ENCODE data around the gene FOXJ3. TPM values are rescaled to one million over a fixed set of nuclear protein-coding genes. Genes with fewer than 3 reads are reported as not detected.

Gene FOXJ3
- total and polyA plus RNA-seq, 2 donors (not counting 1 experiment from before 2014, with no cell fraction given) = 15.4 to 76.4 TPM

DNA sequence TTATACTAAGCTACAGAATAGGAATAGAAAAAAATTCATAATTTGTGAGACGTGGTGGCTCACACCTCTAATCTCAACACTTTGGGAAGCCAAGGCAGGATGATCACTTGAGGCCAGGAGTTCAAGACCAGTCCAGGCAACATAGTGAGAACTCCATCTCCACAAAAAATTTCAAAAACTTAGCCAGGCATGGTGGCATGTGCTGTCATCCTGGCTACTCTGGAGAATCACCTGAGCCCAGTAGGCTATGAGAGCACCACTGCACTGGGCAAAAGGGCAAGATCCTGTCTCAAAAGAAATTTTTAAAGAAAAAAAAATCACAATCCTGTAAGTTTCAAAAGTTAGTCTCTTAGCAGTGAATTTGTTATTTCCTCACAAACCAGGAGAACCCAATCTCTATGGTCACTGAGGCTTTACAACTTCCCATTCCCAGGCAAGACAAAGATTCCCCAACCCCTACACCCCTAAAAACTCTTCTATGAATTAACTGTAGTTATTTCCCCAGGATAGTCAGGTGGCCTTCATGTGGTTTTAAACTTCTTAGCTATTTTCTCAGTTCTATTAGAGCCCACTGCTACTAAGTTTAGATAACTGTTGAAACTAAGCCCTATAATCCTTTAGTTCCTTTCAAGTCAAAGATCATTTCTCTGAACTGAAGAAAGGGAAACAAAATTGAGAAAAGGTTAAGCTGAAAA, 74.5 kb downstream of the FOXJ3 start:
- H2AFZ ChIP-seq (ENCODE audit: insufficient read depth, low read depth, low read length, poor library complexity, severe bottlenecking) = no peak overlapping the region
- H4K20me1 ChIP-seq (ENCODE audit: control insufficient read depth, insufficient read depth, low read length, poor library complexity, severe bottlenecking) = peaks cover 5% of the 10 kb centered on the region
- intact Hi-C loops (cut with micrococcal nuclease) = no loop called here
- no peaks in the 10 kb centered on the region for H3K9me3 Mint-ChIP-seq (ENCODE audit: insufficient read depth)
- TF ChIP-seq, protein P1, sequence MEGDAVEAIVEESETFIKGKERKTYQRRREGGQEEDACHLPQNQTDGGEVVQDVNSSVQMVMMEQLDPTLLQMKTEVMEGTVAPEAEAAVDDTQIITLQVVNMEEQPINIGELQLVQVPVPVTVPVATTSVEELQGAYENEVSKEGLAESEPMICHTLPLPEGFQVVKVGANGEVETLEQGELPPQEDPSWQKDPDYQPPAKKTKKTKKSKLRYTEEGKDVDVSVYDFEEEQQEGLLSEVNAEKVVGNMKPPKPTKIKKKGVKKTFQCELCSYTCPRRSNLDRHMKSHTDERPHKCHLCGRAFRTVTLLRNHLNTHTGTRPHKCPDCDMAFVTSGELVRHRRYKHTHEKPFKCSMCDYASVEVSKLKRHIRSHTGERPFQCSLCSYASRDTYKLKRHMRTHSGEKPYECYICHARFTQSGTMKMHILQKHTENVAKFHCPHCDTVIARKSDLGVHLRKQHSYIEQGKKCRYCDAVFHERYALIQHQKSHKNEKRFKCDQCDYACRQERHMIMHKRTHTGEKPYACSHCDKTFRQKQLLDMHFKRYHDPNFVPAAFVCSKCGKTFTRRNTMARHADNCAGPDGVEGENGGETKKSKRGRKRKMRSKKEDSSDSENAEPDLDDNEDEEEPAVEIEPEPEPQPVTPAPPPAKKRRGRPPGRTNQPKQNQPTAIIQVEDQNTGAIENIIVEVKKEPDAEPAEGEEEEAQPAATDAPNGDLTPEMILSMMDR (IDR thresholded peaks at IDR 0.05) = no peak
- no peak for TF ChIP-seq EZH2 (IDR thresholded peaks at IDR 0.05; ENCODE audit: borderline replicate concordance, insufficient read depth, low read depth, low read length, poor library complexity, severe bottlenecking)
- no peak overlapping the region for H3K27ac ChIP-seq (ENCODE audit: low read length in 2 of 2)
- ChIA-PET POLR2A (no interaction called here), CTCF (no interaction called here)
- peaks cover 2 to 23% of the 10 kb centered on the region in 2 experiments for H3K36me3 ChIP-seq (replicated peaks in 1 of 2; ENCODE audit: control extremely low read depth in 1 of 2, control insufficient read depth in 1 of 2, extremely low read depth in 1 of 2, insufficient read depth in 2 of 2, low read length in 1 of 2)
- H3K27me3 ChIP-seq (replicated peaks in 1 of 4; ENCODE audit: control extremely low read depth in 1 of 4, control insufficient read depth in 3 of 4, insufficient read depth in 4 of 4, low read length in 3 of 4) = no peaks in the 10 kb centered on the region
- peaks cover 62% of the 10 kb centered on the region for H3K79me2 ChIP-seq (ENCODE audit: control insufficient read depth, insufficient read depth, low read length)
- no peak overlapping the region for H3K4me3 ChIP-seq (ENCODE audit: control extremely low read depth in 1 of 5, extremely low read depth in 1 of 5, insufficient read depth in 1 of 5, low read depth in 2 of 5, low read length in 4 of 5)
- H3K4me3 Mint-ChIP-seq = no peak overlapping the region
- H3K4me1 ChIP-seq (ENCODE audit: control insufficient read depth in 2 of 2, insufficient read depth in 2 of 2, low read length in 2 of 2) = peaks cover 0 to 12% of the 10 kb centered on the region in 2 donors
- no peak overlapping the region for H3K4me2 ChIP-seq (replicated peaks; ENCODE audit: low read depth, low read length, poor library complexity, severe bottlenecking)
- H3K9ac ChIP-seq (ENCODE audit: low read length) = no peak overlapping the region
- H3K9me3 ChIP-seq (ENCODE audit: control extremely low read depth in 1 of 3, control insufficient read depth in 2 of 3, insufficient read depth in 1 of 3, low read length in 2 of 3) = no peaks in the 10 kb centered on the region
- ATAC-seq (ENCODE audit: low read depth) = no peak
- H3K4me1 Mint-ChIP-seq = peaks cover 49% of the 10 kb centered on the region
- WGBS (ENCODE audit: insufficient coverage) = no CpG with 5 or more reads among the region's 1 CpG
- H3K27ac Mint-ChIP-seq = no peak overlapping the region
- no peaks in the 10 kb centered on the region for H3K27me3 Mint-ChIP-seq
- no peak for DNase-seq

DNA sequence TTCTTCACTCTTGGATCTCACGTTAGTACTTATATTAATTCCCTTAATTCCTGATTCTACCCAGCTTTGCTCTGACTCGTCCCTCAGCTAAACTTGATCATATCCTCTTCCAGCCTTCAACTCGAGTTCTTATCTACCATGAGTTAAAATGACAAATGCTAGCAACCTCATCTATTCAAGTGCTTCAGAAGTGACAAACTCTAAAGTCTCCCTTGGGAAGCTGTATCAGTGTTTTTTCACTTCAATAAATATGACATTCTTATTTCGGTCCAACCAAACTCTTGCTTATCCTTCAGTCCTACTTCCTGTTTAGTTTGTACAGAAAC, 75.3 kb downstream of the FOXJ3 start:
- TF ChIP-seq, protein P1 (IDR thresholded peaks at IDR 0.05) = no peak
- TF ChIP-seq EZH2 (IDR thresholded peaks at IDR 0.05; ENCODE audit: borderline replicate concordance, insufficient read depth, low read depth, low read length, poor library complexity, severe bottlenecking) = no peak
- Histone ChIP-seq H3K4me2 (replicated peaks; ENCODE audit: low read depth, low read length, poor library complexity, severe bottlenecking) (no peak overlapping the region), H3K36me3 (replicated peaks in 1 of 2; ENCODE audit: control extremely low read depth in 1 of 2, control insufficient read depth in 1 of 2, extremely low read depth in 1 of 2, insufficient read depth in 2 of 2, low read length in 1 of 2) (peaks cover 0 to 19% of the 10 kb centered on the region in 2 experiments), H3K9me3 (ENCODE audit: control extremely low read depth in 1 of 3, control insufficient read depth in 2 of 3, insufficient read depth in 1 of 3, low read length in 2 of 3) (no peaks in the 10 kb centered on the region), H3K4me1 (ENCODE audit: control insufficient read depth in 2 of 2, insufficient read depth in 2 of 2, low read length in 2 of 2) (peaks cover 0 to 7% of the 10 kb centered on the region in 2 donors), H2AFZ (ENCODE audit: insufficient read depth, low read depth, low read length, poor library complexity, severe bottlenecking) (no peak overlapping the region), H3K9ac (ENCODE audit: low read length) (no peak overlapping the region), H3K79me2 (ENCODE audit: control insufficient read depth, insufficient read depth, low read length) (peaks cover 70% of the 10 kb centered on the region), H3K27ac (ENCODE audit: low read length in 2 of 2) (no peak overlapping the region), H3K4me3 (ENCODE audit: control extremely low read depth in 1 of 5, extremely low read depth in 1 of 5, insufficient read depth in 1 of 5, low read depth in 2 of 5, low read length in 4 of 5) (no peak overlapping the region), H3K27me3 (replicated peaks in 1 of 4; ENCODE audit: control extremely low read depth in 1 of 4, control insufficient read depth in 3 of 4, insufficient read depth in 4 of 4, low read length in 3 of 4) (no peaks in the 10 kb centered on the region), H4K20me1 (ENCODE audit: control insufficient read depth, insufficient read depth, low read length, poor library complexity, severe bottlenecking) (peaks cover 11% of the 10 kb centered on the region)
- intact Hi-C loops (cut with micrococcal nuclease) = no loop called here
- 46% methylated on average over 3 of the region's 4 CpGs for WGBS (ENCODE audit: insufficient coverage)
- Mint-ChIP-seq H3K4me1 (peaks cover 44% of the 10 kb centered on the region), H3K27me3 (no peaks in the 10 kb centered on the region), H3K4me3 (no peak overlapping the region), H3K27ac (no peak overlapping the region), H3K9me3 (ENCODE audit: insufficient read depth) (no peaks in the 10 kb centered on the region)
- ChIA-PET POLR2A (no interaction called here), CTCF (no interaction called here)
- no peak for ATAC-seq (ENCODE audit: low read depth)
- DNase-seq = no peak
